ENCODE measurements around the gene LAMC2.
"Not testable (repeated sequence)": the region's sequence is repeated elsewhere in the genome, so short reads cannot be mapped to it uniquely, and the experiment has no call there.

LAMC2 gene

DNA sequence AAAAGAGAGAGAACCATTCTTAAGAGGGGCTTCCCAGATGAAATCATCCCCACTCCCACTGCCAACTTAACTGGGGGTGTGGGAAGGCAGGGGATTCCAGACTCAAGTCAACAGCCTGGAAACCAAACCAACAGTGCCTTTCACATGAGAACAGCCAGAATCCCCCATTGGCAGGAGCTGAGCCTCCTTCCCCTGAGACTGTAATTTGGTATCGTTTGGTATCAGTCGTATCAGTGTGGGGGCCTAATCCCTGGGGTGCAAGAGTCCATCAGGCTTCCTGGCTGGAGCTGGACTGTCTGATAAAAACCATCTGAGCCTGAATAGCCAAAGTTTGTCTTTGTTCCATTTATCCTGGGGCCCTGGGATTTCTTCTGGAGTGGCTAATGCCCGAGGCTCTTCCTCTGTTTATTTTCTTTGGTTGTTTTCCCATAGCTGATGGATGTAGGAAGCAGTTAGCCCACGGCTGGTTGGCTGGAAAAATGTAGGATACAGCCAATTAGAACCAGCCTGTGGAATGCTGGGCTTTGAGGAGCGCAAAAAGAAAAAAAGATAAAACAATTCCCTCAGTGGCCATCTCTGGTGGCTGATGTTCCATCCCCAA is 84.6 kb downstream of the LAMC2 start:
- DNase-seq, result peak; percentile 98

DNA sequence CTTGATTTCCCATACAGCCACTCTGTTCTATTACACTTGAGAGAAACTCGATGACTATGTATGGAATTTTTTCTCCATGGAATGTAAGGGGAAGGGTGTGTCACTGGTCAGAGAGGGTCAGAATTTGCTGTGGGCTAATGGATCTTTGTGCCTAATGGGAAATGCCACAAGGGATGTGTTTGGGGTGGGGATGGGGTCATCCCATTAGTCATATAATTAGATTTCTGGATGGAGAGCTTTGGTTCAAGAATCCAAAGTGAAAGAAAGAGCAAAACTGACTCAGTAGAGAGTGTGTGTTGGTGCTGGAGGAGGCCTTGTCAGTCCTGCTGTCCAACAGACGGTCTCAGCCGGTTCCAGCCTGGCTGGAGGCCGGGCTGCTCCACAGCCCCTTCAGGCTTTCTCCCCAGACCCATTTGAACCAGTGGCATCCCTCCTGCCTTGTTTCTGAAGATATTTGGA is 86.4 kb downstream of the LAMC2 start:
- DNase-seq, result peak; percentile 99

DNA sequence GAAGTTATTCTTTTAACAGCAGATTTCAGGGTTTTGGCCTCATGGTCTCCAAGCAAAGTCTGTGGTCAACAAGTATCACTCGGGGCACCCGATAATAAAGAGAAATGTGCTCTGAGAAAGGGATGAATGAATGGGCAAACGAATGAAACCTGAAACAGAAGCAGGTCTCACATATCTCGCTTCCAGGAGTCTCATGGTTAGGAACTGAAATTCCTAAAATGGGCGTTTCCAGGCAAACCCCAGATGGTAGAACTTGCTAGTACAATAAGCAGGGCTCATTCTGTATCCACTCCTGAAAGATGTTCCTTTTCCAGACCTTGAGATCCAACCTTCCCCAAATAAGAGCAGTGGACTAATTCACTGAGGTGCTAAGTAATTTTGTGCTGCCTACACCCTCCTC is 87.2 kb downstream of the LAMC2 start:
- DNase-seq, result peak; percentile 69

DNA sequence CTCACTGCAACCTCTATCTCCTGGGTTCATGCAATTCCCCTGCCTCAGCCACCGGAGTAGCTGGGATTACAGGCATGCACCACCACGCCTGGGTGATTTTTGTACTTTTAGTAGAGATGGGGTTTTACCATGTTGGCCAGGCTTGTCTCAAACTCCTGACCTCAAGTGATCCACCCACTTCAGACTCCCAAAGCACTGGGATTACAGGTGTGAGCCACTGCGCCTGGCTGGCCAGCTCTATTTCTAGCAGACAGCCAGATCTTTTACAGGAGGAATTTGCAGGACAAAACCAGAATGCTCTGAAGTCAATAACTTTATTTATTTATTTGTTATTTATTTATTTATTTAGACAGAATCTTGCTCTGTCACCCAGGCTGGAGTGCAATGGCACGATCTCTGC is 87.9 kb downstream of the LAMC2 start:
- not testable (repeated sequence) for DNase-seq

DNA sequence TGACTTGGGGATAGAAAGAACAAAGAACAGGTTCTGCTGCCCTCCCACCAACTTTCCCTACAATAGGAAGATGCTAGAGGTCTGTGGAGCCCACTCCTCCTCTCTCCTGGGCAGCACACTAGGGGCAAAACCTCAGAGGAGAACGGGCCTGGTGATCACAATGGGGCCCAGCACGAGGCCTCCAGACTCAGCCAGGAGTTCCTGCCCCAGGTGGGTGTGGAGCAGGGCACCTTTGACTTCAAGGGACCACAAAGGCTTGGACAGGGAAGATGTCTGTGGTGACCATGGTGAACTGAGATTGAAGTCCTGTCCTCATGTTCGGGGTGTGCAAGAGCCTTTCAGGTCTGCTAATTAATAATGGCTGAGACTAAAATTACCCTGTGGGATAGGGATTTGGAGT is 88.8 kb downstream of the LAMC2 start:
- no peak for DNase-seq

DNA sequence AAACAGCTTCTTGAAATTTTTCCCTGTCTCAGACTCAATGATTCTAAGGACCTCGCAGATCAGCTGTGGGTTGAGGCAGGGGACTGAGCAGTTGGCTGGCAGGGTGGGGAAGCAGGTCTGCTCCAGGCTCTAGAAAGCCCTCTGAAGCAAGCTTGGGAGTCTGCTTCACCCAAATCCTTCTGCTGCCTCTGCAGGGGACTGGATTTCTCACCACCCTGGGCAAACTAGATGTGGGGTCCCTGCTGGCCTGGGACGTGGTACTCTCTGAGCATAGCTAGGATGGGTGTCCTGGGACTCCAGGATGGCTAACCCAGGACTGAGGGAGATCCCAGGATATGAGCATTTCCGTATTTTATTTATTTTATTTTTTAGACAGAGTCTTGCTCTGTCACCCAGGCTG is 89.3 kb downstream of the LAMC2 start:
- DNase-seq, result no peak

DNA sequence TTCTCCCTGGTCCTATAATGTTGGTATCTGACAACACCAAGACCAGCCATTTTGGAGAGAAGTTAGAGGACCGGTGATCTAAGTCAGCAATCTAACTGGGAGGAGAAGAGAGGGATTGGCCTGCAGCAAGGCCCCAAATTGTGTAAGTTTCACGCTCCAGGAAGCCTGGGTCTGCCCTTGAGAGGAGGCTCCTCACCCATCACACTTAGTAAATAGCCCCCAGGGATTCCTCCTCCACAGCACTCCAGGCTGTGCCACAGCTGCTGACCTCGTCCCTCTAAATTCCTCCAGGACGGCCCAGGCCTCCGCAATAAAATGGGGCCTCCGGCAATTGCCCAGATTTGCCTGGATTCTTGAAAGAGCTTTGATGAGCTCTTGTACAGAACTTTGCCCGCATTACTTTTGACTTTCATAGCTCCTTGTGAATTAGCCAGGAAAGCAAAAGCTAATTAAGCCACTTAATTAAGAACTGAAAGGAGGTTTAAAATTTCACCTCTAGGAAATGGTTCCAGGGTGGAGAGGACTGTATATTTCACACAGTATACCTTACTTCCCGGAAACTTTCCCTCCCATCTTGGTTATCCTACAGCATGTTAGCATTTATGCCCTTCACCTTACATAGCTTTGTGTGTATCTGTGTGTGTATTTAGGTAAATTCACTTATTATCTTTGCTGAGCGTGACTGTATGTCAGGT is 90.5 kb downstream of the LAMC2 start:
- DNase-seq, result peak; percentile 84

DNA sequence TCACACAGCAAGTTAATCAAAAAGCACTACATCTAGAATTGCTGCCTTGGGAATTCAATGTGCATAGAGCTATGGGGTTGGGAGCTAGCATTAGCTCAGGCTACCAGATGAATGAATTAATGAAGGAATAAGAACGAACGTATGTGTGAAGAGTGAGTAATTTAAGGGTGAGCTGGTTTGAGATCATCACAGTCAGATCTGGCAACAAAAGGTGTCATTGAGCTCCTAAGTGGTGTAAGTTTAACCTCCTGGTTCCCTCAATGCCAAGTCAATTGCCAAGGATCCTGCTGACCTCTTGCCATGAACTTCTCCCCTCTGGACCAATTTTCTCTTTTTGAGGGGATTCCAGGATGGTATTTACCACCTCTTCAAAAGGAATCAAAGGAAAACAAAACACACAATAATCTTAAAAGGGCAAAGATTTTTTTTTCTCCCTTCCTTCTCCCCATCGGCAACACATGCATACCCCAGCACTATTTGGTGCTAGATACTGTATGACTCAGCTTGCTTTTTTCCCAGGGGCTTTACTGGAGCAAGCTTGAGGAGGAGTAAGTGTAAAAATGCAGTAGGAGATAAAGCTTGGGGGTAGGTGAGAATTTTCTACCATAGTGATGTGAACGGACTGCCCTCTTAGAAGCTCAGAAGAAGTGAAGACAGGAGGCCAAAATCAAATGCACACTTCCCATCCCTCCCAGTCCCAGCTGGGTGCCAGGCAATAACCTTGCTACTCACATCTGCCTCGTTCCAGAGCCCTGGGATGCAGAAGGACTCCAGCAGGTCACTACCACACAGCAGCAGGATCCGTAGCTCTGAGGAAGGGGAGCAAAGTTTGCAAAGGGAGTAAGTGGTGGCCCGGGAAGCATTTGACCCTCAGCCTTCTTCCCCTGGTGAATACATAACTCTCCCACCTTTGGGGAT is 92.0 kb downstream of the LAMC2 start:
- peak; percentile 78 for DNase-seq

DNA sequence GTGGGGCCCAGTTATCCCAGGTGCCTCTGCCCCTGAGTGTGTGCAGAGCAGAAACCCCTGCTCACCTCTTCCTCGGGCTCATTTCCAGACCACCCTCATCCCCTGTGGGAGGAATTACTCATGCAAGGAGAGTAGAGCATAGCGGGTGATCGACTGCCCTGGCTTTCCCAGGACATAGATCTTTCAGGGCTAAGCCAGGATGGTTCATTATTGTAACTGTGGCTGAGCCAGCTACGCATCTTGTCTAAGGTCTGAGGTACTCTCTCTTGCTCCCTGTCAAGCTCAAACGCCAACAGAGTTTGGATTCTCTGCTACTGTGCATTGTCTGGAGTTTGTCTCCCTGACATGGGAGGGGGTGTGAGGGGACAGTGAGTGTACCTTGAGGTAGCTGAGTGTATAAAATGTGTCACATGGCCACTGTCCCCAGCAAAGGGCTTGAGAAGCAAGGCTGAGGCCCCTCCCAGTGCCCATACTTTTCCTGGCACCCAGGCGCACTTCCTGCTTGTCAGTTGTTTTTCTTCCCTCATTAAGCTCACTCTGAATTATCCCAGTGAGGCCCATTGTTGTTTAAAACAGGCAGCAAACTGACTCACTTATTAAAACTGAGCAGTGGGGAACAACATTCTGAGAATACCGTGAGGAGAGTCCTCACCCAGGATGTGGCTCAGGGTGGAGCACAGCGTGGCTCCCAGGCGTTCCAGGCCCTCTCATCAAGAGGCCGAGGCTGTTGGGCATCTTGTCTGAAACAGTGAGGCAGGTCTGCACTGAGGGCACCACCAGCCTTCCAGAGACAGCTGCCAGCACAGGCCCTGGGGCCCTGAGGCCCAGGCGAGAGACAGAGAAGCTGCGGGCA is 92.9 kb downstream of the LAMC2 start:
- DNase-seq, result peak; percentile 95

DNA sequence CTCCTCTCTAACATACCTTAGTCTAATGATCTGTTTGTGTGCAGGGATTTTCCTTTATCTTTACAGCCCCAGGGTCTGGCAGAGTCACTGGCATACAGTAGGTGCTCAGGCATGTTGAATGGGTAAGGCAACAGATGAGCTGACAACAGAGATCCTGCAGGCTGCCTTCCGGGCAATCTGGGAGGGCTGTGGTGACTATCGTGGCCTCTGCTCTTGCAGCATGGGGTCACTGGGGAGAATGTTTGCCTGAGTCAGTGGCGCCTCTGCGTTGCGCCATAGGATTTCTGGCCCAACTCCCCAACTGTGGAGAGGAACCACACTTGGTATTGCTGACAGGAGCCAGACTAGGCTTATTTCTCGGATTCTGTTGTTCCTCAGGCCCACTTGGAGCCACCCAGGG is 93.8 kb downstream of the LAMC2 start:
- DNase-seq, result peak; percentile 99

DNA sequence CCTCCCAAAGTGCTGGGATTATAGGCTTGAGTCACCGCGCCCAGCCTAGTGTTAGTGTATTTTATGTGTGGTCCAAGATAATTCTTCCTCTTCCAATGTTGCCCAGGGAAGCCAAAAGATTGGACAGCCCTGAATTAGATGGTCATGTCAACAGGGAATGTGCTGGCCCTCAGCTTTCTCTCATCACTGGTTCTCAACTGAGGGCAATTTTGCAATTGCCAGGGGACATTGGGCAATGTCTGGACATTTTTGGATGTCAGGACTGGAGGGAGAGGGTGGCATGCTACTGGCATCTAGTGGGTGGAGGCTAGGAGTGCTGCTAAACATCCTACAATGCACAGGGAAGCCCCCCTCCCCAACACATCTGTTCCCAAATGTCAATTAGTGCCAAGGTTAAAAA is 95.0 kb downstream of the LAMC2 start:
- DNase-seq, result peak; percentile 83

DNA sequence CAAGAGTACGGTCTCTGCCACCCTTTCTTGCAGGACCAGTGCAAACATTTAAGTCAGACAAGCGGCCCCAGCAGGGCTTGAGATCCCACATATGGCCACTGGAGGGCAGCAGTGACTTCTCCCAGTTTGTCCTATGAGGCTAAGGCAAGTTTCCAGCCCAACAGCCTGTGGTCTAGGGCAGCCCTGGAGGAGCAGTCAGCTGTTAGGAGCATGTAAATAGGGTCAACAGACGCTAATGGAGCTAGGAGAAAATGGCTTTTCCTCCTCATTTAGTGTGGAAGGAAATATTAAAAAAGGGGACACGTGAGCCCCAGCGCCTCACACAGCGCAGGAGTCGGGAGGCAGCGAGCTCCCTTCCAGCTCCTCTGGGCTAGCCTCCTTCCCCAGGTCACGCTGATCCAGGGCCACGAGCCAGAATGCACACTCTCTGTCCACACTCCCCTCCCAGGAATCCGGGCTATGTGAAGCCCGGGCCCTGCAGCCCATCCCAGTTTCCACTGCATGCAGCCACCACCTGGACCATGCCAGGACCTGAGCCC is 95.6 kb downstream of the LAMC2 start:
- peak; percentile 94 for DNase-seq

DNA sequence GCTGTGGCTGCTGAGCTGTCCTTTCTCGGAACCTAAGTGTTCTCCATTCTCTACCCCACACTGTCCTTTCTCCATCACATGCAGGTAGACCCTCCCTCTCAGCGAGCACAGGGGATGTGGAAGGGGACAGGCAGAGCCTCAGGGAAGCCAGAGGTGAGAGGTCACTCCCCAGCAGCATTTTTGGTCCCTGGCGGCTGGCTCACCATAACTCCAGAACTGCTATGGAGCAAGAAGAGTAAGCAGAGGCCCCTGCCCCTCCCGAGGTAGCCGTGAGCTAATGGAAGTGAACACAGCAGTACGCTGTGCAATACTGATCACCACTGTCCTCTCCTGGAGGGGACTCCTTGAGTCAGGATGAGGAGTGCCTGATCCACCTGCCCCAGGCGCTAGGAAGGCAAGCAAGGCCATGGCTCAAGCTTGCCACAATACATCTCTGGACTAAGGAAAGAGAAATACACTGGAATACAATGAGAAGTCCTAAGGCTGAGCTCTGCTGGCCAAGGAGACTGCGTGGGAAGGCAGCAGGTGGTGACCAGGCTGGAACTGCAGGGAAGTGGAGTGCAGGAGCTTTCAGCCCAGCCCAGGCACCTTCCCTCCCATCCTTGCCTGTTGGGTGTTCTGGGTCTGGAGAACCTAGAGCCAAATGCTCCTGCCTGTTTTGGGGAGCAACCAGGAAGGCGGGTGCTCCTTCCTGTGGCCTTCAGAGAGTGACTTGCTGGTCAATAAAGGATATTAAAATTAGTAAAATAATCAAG is 96.2 kb downstream of the LAMC2 start:
- no peak for DNase-seq

DNA sequence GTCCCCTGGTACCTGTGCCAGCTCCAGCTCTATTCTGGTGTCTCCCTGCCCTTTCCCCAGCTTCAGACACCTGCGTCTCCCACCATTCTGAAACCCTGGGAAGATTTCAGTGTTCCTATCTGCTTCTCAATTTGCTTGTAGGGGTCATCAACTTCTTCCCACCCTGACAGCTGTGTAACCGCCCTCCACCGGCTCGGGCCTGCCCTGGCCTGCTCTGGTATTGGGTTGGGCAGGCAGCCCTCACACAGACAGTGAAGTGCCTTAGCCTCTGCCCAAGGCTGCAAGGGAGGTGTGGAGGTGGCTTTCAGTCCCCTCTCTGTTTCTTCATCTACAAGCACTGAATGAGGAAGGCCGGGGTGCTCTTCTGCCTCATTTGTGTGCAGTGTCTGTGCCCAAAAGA is 97.2 kb downstream of the LAMC2 start:
- no peak for DNase-seq

DNA sequence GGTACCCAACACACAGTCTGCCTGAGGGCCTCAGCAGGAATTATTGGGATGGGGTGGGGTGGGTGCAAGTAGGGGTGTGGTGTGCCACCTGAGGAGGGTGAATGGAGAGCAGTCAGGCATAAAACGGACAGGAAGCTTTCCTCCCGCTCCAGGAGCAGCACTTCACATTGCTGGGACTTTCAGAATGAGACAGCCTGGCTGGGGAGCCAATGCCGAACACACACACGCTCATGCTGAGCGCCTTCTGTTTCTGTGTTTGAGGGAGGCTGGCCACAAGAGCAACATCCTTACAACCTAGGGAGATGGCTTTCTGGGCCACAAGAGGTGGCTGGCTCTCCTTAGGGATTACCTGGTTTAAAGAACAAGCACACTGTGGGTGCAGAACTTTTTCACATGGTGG is 98.0 kb downstream of the LAMC2 start:
- DNase-seq, result no peak

DNA sequence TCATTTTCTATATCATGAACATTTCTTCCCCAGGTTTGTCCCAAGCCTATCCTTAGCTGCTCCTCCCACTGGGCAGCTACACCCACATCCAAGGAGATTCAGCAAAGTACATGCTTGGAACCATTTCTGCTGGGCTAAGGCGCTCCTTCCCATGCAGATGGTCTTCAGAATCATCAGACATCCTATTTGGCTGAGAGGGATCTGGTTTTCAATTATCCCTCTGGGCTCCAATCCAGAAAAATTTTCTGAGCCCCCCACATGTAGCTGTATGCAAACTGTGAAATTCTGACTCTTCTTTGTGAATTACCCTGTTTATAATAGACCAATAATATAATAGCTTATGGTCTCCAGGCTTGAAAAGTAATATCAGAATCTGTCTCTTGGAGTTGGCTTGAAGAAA is 99.2 kb downstream of the LAMC2 start:
- DNase-seq, result no peak

DNA sequence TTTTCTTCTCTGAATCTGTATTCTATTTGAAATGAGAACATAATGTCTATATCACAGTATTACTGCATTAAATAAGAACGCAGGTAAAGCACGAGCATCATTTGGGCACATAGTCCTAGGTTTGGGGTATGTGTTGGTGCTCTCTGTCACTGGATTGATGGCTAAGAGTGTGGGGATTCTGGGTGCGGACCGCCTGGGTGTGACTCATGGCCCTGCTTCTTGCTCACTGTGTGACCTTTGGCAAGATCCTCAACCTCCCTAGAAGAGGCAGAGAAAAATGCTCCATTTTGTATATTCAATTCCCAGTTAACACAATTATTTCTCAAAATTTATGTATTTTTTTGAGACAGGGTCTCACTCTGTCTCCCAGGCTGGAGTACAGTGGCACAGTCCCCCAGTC is 99.7 kb downstream of the LAMC2 start:
- peak; percentile 51 for DNase-seq

DNA sequence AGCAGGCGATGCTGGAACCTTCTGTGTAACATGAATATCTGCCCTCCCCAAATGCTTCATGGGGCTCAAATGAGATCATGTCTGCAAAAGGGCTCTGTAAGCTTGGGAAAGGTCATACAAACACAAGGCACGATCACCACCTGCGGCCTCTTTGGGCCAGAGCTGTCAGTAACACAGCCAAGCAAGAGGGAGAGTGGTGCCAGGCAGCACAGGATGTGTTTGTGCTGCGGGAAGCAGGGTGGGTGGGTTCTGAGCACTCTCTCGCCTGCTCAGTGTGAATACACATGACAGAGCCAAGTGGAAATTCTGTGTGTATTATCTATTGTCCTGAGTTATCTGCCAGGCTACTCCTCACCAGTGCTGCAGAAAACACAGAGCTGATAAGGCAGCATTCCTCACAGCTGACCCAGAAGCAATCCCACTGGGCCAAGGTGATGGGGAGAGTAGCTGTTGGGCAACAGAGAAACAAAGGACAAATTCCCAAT is 101.2 kb downstream of the LAMC2 start:
- DNase-seq, result no peak

DNA sequence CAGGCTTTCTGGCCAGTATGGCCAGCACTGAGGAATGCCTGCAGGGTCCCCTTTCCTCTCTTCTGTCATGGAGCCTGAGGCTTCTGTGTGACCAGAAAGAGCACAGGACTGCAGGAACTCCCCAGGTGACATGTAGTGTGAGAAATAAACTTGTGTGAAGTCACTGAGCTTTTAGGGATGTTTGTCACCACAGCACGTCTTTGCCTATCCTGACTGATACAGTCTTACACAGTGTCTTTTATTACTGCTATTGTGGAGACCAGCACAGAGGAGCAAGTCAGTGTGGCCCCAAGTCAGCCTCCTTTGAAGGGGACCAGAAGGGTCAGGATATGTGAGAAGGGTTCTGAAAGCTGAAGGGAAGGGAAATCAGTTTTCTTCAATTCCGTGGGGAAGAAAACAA is 102.5 kb downstream of the LAMC2 start:
- DNase-seq, result no peak

DNA sequence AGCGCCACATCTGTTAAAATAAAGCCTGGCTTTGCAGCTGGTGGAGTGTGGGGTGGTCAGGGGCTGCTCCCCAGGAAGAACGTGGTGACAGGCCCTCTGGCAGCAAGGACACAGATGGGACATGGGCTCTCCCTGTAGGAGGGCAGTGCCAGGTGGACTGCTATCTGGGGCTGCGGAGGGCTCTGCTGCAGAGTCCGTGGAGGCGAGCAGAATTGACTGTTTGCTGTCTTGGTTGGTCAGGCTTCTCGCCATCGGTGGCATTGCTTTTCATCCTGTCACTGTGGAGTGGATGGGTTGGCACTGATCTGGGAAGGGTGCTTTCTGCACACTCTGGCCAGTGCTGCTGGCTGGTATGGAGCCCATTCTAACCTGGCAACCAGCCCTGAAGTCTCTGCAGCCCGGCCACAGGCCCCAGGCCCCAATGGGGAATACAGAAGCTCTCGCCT is 103.0 kb downstream of the LAMC2 start:
- no peak for DNase-seq

DNA sequence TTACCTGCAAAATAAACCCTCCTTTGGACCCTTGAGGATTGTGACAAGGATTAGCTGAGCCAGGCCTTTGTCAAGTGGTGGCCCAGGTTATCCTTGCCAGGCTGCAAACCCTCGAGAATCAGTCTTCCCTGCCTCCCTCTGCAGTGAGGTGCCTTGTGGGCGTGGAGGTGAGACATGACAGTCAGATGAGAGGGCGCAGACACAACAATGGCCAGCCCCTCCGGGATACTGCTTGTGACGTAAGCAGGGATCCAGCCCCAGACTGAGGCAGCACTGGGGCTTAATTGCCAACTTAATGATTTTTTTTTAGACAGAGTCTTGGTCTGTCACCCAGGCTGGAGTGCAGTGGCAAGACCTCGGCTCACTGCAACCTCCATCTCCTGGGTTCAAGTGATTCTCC is 104.6 kb downstream of the LAMC2 start:
- DNase-seq, result no peak
